ENCODE results near the gene TRAPPC5.
A peak's percentile ranks its signal among the peaks of the same experiment; 100 is the strongest.
"Not testable (repeated sequence)": the region's sequence is repeated elsewhere in the genome, so short reads cannot be mapped to it uniquely, and the experiment has no call there.

TRAPPC5 gene

DNA sequence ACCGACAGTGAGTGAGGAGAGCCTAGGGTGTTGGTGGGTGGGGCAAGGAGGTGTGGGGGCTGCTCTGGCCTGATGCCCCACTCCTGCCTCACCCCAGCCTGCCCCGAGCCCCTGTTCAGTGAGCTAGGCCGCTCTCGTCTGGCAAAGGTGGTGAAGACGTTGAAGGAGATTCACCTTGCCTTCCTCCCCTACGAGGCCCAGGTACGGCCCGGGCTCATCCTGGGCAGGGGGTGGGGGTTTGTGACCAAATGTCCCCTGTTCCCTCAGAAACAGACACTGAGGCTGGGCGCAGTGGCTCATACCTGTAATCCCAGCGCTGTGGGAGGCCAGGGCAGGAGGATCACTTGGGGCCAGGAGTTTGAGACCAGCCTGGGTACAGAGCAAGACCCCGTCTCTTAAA, 39.8 kb upstream of the TRAPPC5 start:
- Histone ChIP-seq H3K27me3 (replicated peaks; ENCODE audit: control insufficient read depth, insufficient read depth, low read length) (no peaks in the 10 kb centered on the region), H3K36me3 (ENCODE audit: control insufficient read depth, insufficient read depth, low read length) (peaks cover 17% of the 10 kb centered on the region)
- no peak for DNase-seq (ENCODE audit: extremely low read depth, insufficient read length)

DNA sequence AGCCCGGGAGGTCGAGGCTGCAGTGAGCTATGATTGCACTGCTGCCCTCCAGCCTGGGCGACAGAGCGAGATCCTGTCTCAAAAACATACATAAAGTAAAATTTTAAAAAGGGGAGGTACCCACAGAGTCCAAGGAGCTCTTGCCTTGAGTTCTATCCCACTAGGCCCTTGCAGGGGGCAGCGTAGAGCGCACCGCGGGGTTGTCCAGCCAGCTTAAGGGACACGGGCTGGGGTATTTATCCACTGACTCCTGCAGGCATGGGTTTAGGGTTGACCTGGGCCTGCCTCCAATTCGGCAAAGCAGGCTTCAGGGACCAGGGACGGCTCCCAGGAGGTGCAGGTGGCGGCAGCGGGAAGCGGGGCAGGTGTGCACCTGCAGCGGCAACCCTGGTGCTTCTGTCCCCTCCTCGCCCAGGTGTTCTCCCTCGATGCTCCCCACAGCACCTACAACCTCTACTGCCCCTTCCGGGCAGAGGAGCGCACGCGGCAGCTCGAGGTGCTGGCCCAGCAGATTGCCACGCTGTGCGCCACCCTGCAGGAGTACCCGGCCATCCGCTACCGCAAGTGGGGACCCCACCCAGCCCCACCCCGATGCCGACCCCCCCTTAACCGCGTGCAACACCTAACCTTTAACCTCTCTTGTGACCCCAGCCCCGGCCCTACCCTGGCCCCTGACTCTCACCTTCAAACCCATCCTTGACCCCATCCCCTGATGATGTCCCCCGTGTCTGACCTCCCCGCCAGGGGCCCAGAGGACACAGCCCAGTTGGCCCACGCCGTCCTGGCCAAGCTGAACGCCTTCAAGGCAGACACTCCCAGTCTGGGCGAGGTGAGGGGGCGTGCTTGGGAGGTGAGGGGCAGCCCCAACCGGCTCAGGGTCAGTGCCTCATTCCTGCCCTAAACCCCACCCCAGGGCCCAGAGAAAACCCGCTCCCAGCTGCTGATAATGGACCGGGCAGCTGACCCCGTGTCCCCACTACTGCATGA, 39.0 kb upstream of the TRAPPC5 start:
- H3K4me3 ChIP-seq (replicated peaks; ENCODE audit: low read depth, low read length), result no peak overlapping the region
- TF ChIP-seq CTCF (IDR thresholded peaks at IDR 0.05; ENCODE audit: insufficient read depth, low read length, poor library complexity, severe bottlenecking), result no peak

More for the DNA sequence above, 39.8 kb upstream of the TRAPPC5 start:
- no peak for TF ChIP-seq CTCF (IDR thresholded peaks at IDR 0.05; ENCODE audit: insufficient read depth, low read length, poor library complexity, severe bottlenecking)
- no peak overlapping the region for H3K4me3 ChIP-seq (replicated peaks; ENCODE audit: low read depth, low read length)

DNA sequence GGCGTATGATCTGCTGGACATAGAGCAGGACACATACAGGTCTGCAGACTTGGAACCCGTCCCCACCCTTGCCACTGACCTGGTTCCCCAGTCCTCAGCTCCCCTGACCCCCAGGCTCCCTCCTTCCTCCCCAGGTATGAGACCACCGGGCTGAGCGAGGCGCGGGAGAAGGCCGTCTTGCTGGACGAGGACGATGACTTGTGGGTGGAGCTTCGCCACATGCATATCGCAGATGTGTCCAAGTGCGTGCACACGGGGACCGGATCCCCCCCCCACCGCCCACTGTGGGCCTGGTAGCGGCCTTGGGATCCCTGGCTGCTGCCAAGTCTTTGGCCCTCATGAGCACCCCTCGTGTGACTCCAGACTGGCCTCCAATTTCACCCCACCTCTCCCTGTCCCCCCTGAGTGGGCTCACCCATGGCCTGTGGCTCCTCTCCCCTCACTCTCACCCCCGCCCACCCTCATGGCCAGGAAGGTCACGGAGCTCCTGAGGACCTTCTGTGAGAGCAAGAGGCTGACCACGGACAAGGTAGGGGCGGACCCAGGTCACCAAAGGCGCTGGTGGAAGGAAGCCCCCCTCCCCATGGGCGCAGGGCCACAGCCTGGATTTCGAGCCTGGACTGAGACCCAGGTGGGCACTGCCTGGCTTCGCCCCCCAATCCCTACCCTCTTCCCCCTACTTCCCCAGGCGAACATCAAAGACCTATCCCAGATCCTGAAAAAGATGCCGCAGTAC, 38.2 kb upstream of the TRAPPC5 start:
- DNase-seq (ENCODE audit: extremely low read depth, insufficient read length), result no peak
- H3K36me3 ChIP-seq (ENCODE audit: control insufficient read depth, insufficient read depth, low read length), result peaks cover 22% of the 10 kb centered on the region
- H3K27me3 ChIP-seq (replicated peaks; ENCODE audit: control insufficient read depth, insufficient read depth, low read length), result no peaks in the 10 kb centered on the region
- TF ChIP-seq CTCF (IDR thresholded peaks at IDR 0.05; ENCODE audit: insufficient read depth, low read length, poor library complexity, severe bottlenecking), result no peak
- no peak overlapping the region for H3K4me3 ChIP-seq (replicated peaks; ENCODE audit: low read depth, low read length)

More for the DNA sequence above, 39.0 kb upstream of the TRAPPC5 start:
- H3K36me3 ChIP-seq (ENCODE audit: control insufficient read depth, insufficient read depth, low read length), result peaks cover 20% of the 10 kb centered on the region
- no peaks in the 10 kb centered on the region for H3K27me3 ChIP-seq (replicated peaks; ENCODE audit: control insufficient read depth, insufficient read depth, low read length)
- no peak for DNase-seq (ENCODE audit: extremely low read depth, insufficient read length)

DNA sequence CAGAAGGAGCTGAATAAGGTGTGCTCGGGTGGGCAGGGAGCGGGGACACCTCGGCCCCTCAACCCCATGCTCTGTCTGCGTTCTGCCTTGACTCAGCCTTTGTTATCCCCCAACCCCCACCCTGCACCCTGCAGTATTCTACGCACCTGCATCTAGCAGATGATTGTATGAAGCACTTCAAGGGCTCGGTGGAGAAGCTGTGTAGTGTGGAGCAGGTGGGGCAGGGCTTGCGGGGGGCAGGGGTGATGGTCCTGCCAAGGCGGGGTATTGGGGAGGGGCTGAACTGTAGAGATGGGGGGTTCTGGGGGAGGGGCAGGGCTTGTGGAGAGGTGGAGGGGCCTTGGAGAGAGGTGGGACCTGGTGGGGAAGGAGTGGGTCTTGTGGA, 37.6 kb upstream of the TRAPPC5 start:
- peaks cover 22% of the 10 kb centered on the region for H3K36me3 ChIP-seq (ENCODE audit: control insufficient read depth, insufficient read depth, low read length)
- H3K4me3 ChIP-seq (replicated peaks; ENCODE audit: low read depth, low read length), result no peak overlapping the region
- no peaks in the 10 kb centered on the region for H3K27me3 ChIP-seq (replicated peaks; ENCODE audit: control insufficient read depth, insufficient read depth, low read length)
- DNase-seq (ENCODE audit: extremely low read depth, insufficient read length), result no peak
- TF ChIP-seq CTCF (IDR thresholded peaks at IDR 0.05; ENCODE audit: insufficient read depth, low read length, poor library complexity, severe bottlenecking), result no peak

DNA sequence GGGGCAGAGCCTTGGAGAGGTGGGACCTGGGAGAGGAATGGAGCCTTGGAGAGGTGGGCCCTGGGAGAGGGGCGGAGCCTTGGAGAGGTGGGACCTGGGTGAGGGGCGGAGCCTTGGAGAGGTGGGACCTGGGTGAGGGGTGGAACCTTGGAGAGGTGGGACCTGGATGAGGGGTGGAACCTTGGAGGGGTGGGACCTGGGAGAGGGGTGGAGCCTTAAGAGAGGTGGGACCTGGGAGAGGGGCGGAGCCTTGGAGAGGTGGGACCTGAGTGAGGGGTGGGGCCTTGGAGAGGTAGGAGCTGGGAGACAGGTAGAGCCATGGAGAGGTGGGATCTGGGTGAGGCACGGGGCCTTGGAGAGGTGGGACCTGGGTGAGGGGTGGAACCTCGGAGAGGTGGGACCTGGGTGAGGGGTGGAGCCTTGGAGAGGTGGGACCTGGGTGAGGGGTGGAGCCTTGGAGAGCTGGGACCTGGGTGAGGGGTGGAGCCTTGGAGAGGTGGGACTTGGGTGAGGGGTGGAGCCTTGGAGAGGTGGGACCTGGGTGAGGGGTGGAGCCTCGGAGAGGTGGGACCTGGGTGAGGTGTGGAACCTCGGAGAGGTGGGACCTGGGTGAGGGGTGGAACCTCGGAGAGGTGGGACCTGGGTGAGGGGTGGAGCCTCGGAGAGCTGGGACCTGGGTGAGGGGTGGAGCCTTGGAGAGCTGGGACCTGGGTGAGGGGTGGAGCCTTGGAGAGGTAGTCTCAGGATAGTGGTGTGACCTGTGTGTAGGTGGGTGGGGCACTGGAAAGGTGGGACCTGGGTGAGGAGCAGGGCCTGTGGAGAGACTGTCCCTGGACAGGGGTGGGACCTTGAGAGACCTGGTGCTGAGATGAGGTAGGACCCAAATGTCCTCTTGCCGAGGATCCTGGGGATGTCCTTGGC, 36.7 kb upstream of the TRAPPC5 start:
- DNase-seq (ENCODE audit: extremely low read depth, insufficient read length), result peak; percentile 50
- H3K27me3 ChIP-seq (replicated peaks; ENCODE audit: control insufficient read depth, insufficient read depth, low read length); H3K4me3 ChIP-seq (replicated peaks; ENCODE audit: low read depth, low read length): not testable (repeated sequence)
- peaks cover 20% of the 10 kb centered on the region for H3K36me3 ChIP-seq (ENCODE audit: control insufficient read depth, insufficient read depth, low read length)
